ENCODE measurements around the gene VCAM1.
"Not testable (repeated sequence)": the region's sequence is repeated elsewhere in the genome, so short reads cannot be mapped to it uniquely, and the experiment has no call there.

Gene VCAM1

GRCh38 chr1:100780814-100781213 is 61.3 kb downstream of the VCAM1 start:
- no peak for DNase-seq

GRCh38 chr1:100781728-100782127 is 62.2 kb downstream of the VCAM1 start:
- not testable (repeated sequence) for DNase-seq

GRCh38 chr1:100782473-100783039 is 63.0 kb downstream of the VCAM1 start:
- DNase-seq: no peak

DNA sequence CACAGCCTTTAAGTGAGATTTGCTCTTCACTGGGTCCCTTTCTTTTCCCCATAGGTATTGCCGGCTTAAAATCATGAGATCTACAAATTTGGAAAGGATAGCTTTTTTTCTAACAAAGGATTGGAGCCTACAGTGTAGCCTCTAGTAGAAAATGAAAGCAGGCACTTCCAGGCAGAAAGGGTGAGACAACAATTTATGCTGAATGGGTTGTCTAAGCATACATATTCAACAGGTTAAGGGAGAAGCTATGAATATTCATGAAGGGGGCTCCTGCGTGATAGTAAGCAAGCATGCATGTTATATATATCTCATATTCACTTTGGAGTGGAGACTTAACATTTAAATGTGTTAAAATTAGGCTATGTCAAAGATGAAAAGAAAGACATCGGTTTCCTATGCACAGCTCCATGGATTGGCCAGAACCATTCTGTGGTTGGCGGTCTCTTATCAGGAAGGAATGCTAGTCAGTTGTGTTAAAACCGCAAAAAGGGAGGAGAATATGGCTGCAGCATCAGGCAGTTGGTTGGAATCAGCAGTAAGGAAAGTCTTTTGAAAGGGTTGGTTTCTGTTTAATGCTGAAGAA is 66.0 kb downstream of the VCAM1 start:
- no peak for DNase-seq

DNA sequence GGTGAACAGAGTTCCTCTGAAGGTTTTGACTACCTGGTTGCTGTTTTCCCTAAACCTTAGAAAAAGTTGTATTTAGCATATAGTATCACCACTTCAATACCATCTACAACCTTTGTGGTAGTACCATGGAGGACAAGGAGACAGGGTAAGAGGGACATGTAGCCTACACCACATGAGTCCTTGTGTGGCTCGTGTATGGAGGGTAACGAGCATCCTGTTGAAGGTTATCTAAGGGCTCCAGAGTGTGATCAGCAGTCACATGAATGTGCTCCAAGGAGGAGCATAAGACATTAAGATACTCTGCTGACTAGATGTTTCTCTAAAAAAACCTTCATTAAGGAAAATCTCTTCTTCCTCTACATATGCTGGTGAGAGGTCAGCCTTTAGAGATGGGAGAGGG is 67.3 kb downstream of the VCAM1 start:
- no peak for DNase-seq
